Endodermal cell (in vitro differentiated cells): ENCODE results near the gene SCAPER. TPM values are rescaled to one million over a fixed set of nuclear protein-coding genes. Genes with fewer than 3 reads are reported as not detected.

Experiments
- DNase-seq: peaks from one replicate; pipeline ENCODE4 v3.0.0-alpha.2; 2017
- H3K27ac ChIP-seq: 2 replicates; pipeline ENCODE4 v1.5.1; 2013; ENCODE audit warnings: mild to moderate bottlenecking, low read depth, low read length, moderate library complexity
- H3K27me3 ChIP-seq: 2 replicates; pipeline ENCODE4 v1.6.1; 2013; ENCODE audit warnings: mild to moderate bottlenecking, low read length, moderate library complexity; ENCODE audit not compliant: insufficient read depth, control insufficient read depth, poor library complexity, severe bottlenecking
- H3K36me3 ChIP-seq: 2 replicates; pipeline ENCODE4 v1.7.0; 2013; ENCODE audit warnings: mild to moderate bottlenecking, low read length, moderate library complexity; ENCODE audit not compliant: control insufficient read depth, insufficient read depth
- H3K4me1 ChIP-seq: one replicate; pipeline ENCODE4 v1.7.0; 2013; ENCODE audit warnings: low read length; ENCODE audit not compliant: control insufficient read depth, insufficient read depth
- H3K4me3 ChIP-seq: 2 replicates; pipeline ENCODE4 v1.5.1; 2013; ENCODE audit warnings: mild to moderate bottlenecking, low read length, moderate library complexity
- H3K9ac ChIP-seq: 2 replicates; pipeline ENCODE4 v1.6.1; 2013; ENCODE audit warnings: mild to moderate bottlenecking, low read length, moderate library complexity; ENCODE audit not compliant: poor library complexity, severe bottlenecking; ENCODE audit errors: extremely low read depth
- H3K9me3 ChIP-seq: 2 replicates; pipeline ENCODE4 v1.6.1; 2013; ENCODE audit warnings: mild to moderate bottlenecking, low read length, moderate library complexity; ENCODE audit not compliant: control insufficient read depth
- H3K27ac Mint-ChIP-seq: 2 replicates; pipeline ENCODE4 v1.8.0; 2020; ENCODE audit warnings: mixed read lengths
- H3K27me3 Mint-ChIP-seq: 2 replicates; pipeline ENCODE4 v1.8.0; 2021; ENCODE audit warnings: mild to moderate bottlenecking, mixed read lengths; ENCODE audit not compliant: insufficient read depth
- H3K36me3 Mint-ChIP-seq: 2 replicates; pipeline ENCODE4 v1.8.0; 2020; ENCODE audit warnings: low read depth, mixed read lengths
- H3K4me1 Mint-ChIP-seq: 2 replicates; pipeline ENCODE4 v1.8.0; 2020; ENCODE audit warnings: mixed read lengths
- H3K4me3 Mint-ChIP-seq: 2 replicates; pipeline ENCODE4 v1.8.0; 2020; ENCODE audit warnings: mild to moderate bottlenecking, moderate library complexity, mixed read lengths
- H3K9me3 Mint-ChIP-seq: 2 replicates; pipeline ENCODE4 v1.8.0; 2020; ENCODE audit warnings: mild to moderate bottlenecking, mixed read lengths
- CTCF ChIP-seq: fragments of 200-600 bp; sonication (generic); conservative IDR thresholded peaks from 2 replicates; pipeline ENCODE4 v1.5.0; 2021; ENCODE audit warnings: antibody characterized with exemption, mild to moderate bottlenecking
- WGBS, 2 experiments: methylation state at CpG; one replicate each; pipeline versions ENCODE4 v1.1.5 to v1.1.7; 2013; ENCODE audit warnings: missing lambda C conversion rate in 2 of 2, mixed read lengths in 1 of 2; ENCODE audit not compliant: insufficient coverage in 1 of 2, insufficient read length in 1 of 2; 5-methylcytosine and 5-hydroxymethylcytosine counted together
- total RNA-seq, 2 donors: library from RNA; stranded (reverse); fragmentation: NEBNext Ultra II Directional in 1 of 2; extraction: Animal tissue kit (Norgen Biotek cat#: 25700) in 1 of 2; gene quantifications; 2 replicates in 1 of 2; 3 replicates in 1 of 2; pipeline ENCODE4 v1.2.1, GENCODE V29; 2021

Gene SCAPER
- total RNA-seq, 2 donors from 2014 or later, result 8.9 to 12.2 TPM

DNA sequence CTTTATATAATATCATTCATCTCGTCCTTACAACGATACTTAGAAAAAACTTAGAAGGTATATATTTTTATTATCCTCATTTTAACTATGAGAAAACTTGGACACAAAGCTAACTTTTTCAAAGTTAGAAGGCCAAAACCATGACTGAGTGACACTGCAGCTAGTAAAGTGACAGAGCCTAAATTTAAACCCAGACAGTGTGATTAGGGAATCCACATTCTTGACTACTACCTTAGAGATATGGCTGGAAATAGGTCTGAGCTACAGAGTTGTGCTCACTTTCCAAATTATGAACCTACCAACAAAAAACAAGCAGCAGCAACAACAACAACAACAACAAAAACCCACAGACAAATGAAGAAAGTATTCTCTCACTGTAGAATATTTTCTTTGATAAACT is 236.2 kb downstream of the SCAPER start:
- no CpG with 5 or more reads among the region's 2 CpGs for WGBS, 2 experiments
- Histone ChIP-seq H3K4me1 (no peaks in the 10 kb centered on the region), H3K27me3 (no peaks in the 10 kb centered on the region), H3K36me3 (no peaks in the 10 kb centered on the region), H3K27ac (no peak overlapping the region), H3K9me3 (no peaks in the 10 kb centered on the region), H3K9ac (peak overlapping the region; percentile 18), H3K4me3 (peak overlapping the region; percentile 17)
- no peak overlapping the region for H3K4me3 Mint-ChIP-seq
- no peak for TF ChIP-seq CTCF
- H3K36me3 Mint-ChIP-seq, result no peaks in the 10 kb centered on the region
- no peaks in the 10 kb centered on the region for H3K9me3 Mint-ChIP-seq
- H3K27ac Mint-ChIP-seq, result peak overlapping the region; percentile 85
- no peaks in the 10 kb centered on the region for H3K27me3 Mint-ChIP-seq
- no peak for DNase-seq
- peaks cover 4% of the 10 kb centered on the region for H3K4me1 Mint-ChIP-seq

GRCh38 chr15:76667943-76668715 is 237.0 kb downstream of the SCAPER start:
- Histone ChIP-seq H3K27ac (no peak overlapping the region), H3K9ac (no peak overlapping the region), H3K9me3 (no peaks in the 10 kb centered on the region), H3K36me3 (no peaks in the 10 kb centered on the region), H3K4me3 (peak overlapping the region; percentile 17), H3K4me1 (no peaks in the 10 kb centered on the region), H3K27me3 (no peaks in the 10 kb centered on the region)
- no peak for TF ChIP-seq CTCF
- H3K36me3 Mint-ChIP-seq, result no peaks in the 10 kb centered on the region
- peak overlapping the region; percentile 0 for H3K27ac Mint-ChIP-seq
- no peak for DNase-seq
- H3K4me1 Mint-ChIP-seq, result peaks cover 4% of the 10 kb centered on the region
- 93 to 100% methylated on average over 4 of the region's 4 CpGs for WGBS, 2 experiments
- no peaks in the 10 kb centered on the region for H3K9me3 Mint-ChIP-seq
- no peak overlapping the region for H3K4me3 Mint-ChIP-seq
- no peaks in the 10 kb centered on the region for H3K27me3 Mint-ChIP-seq

DNA sequence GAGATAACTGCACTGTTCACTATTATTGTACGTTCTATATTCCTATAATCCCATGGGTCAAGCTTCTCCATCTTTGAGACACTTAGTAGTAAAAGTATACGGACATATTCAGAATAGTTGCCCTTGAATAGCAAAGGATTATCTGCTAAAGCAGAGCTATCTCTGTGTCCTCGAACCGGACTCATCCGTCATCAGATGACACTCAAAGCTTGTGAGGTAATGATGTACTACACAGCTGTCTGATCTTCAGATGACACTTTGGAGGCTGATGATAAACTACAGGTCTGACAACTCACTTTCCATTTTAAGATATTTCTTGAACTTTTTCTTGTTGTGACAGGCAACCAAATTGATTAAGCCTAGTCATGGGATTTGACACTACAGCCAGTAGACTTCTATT is 240.2 kb downstream of the SCAPER start:
- H3K27me3 ChIP-seq, result no peaks in the 10 kb centered on the region
- H3K4me3 ChIP-seq, result no peak overlapping the region
- no peak for TF ChIP-seq CTCF
- no peaks in the 10 kb centered on the region for H3K9me3 ChIP-seq
- no peak overlapping the region for H3K27ac ChIP-seq
- Mint-ChIP-seq H3K9me3 (no peaks in the 10 kb centered on the region), H3K27ac (no peak overlapping the region), H3K4me3 (no peak overlapping the region), H3K36me3 (no peaks in the 10 kb centered on the region), H3K4me1 (peaks cover 4% of the 10 kb centered on the region), H3K27me3 (no peaks in the 10 kb centered on the region)
- DNase-seq, result no peak
- 93 to 98% methylated on average over 5 of the region's 5 CpGs for WGBS, 2 experiments
- H3K9ac ChIP-seq, result no peak overlapping the region
- H3K4me1 ChIP-seq, result no peaks in the 10 kb centered on the region
- H3K36me3 ChIP-seq, result no peaks in the 10 kb centered on the region
